ENCODE measurements around the gene LEF1.
A peak's percentile ranks its signal among the peaks of the same experiment; 100 is the strongest.
"Not testable (repeated sequence)": the region's sequence is repeated elsewhere in the genome, so short reads cannot be mapped to it uniquely, and the experiment has no call there.

LEF1 gene

GRCh38 chr4:108034565-108034964 lies 134.2 kb downstream of the LEF1 start:
- DNase-seq (ENCODE audit: low read depth) = no peak

- DNase-seq (ENCODE audit: low read depth) = no peak
Measured at GRCh38 chr4:108033348-108033747, 135.4 kb downstream of the LEF1 start.

GRCh38 chr4:108031427-108032083 lies 137.2 kb downstream of the LEF1 start:
- DNase-seq (ENCODE audit: low read depth) = no peak

- peak; percentile 68 for DNase-seq (ENCODE audit: low read depth)
Measured at GRCh38 chr4:108030332-108030731, 138.4 kb downstream of the LEF1 start.

GRCh38 chr4:108029731-108030130 lies 139.0 kb downstream of the LEF1 start:
- no peak for DNase-seq (ENCODE audit: low read depth)

- DNase-seq (ENCODE audit: low read depth) = no peak
Measured at GRCh38 chr4:108029016-108029720, 139.6 kb downstream of the LEF1 start.

- DNase-seq (ENCODE audit: low read depth) = no peak
Measured at GRCh38 chr4:108024878-108025165, 143.9 kb downstream of the LEF1 start.

- DNase-seq (ENCODE audit: low read depth) = no peak
Measured at GRCh38 chr4:108024085-108024877, 144.5 kb downstream of the LEF1 start.

GRCh38 chr4:108018884-108019187 lies 149.9 kb downstream of the LEF1 start:
- DNase-seq (ENCODE audit: low read depth) = no peak

- peak; percentile 65 for DNase-seq (ENCODE audit: low read depth)
Measured at GRCh38 chr4:108018040-108018883, 150.5 kb downstream of the LEF1 start.

GRCh38 chr4:108013955-108014354 lies 154.8 kb downstream of the LEF1 start:
- DNase-seq (ENCODE audit: low read depth) = no peak

- DNase-seq (ENCODE audit: low read depth) = no peak
Measured at GRCh38 chr4:108013327-108013726, 155.4 kb downstream of the LEF1 start.

- not testable (repeated sequence) for DNase-seq (ENCODE audit: low read depth)
Measured at GRCh38 chr4:108012382-108012781, 156.3 kb downstream of the LEF1 start.

- DNase-seq (ENCODE audit: low read depth) = peak; percentile 32
Measured at GRCh38 chr4:108010167-108010566, 158.6 kb downstream of the LEF1 start.

- DNase-seq (ENCODE audit: low read depth) = peak; percentile 63
Measured at GRCh38 chr4:108008721-108009120, 160.0 kb downstream of the LEF1 start.

- DNase-seq (ENCODE audit: low read depth) = no peak
Measured at GRCh38 chr4:108007984-108008383, 160.7 kb downstream of the LEF1 start.

GRCh38 chr4:108006361-108006760 lies 162.4 kb downstream of the LEF1 start:
- DNase-seq (ENCODE audit: low read depth) = no peak

- DNase-seq (ENCODE audit: low read depth) = no peak
Measured at GRCh38 chr4:108005807-108006206, 162.9 kb downstream of the LEF1 start.

GRCh38 chr4:108004646-108005045 lies 164.1 kb downstream of the LEF1 start:
- DNase-seq (ENCODE audit: low read depth) = no peak

GRCh38 chr4:108003982-108004515 lies 164.7 kb downstream of the LEF1 start:
- no peak for DNase-seq (ENCODE audit: low read depth)

GRCh38 chr4:108001540-108002135 lies 167.1 kb downstream of the LEF1 start:
- no peak for DNase-seq (ENCODE audit: low read depth)

All from fibroblast of gingiva (primary cell).